ENCODE measurements around the gene SYCE3.

Gene SYCE3

DNA sequence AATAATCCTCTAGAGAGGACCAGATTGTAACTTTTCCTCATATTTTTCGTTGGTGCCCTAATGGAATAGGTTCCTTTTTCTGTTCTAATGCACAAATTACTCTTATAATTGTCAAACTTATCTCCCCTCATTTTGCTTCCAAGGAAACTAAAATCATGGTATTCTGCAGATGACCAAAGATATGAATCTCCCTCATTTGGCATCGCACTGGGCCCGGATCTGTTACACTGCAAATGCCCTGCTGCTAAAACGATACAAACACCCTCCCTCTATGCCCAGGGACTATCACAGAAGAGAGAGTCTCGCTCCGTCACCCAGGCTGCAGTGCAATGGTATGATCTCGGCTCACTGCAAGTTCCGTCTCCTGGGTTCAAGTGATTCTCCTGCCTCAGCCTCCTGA lies 9.4 kb downstream of the SYCE3 start:
- no peak overlapping the region for H3K27ac ChIP-seq
- no peak for TF ChIP-seq CTCF (IDR thresholded peaks at IDR 0.05)
- no peak for TF ChIP-seq ZFX (IDR thresholded peaks at IDR 0.05; ENCODE audit: borderline replicate concordance)

DNA sequence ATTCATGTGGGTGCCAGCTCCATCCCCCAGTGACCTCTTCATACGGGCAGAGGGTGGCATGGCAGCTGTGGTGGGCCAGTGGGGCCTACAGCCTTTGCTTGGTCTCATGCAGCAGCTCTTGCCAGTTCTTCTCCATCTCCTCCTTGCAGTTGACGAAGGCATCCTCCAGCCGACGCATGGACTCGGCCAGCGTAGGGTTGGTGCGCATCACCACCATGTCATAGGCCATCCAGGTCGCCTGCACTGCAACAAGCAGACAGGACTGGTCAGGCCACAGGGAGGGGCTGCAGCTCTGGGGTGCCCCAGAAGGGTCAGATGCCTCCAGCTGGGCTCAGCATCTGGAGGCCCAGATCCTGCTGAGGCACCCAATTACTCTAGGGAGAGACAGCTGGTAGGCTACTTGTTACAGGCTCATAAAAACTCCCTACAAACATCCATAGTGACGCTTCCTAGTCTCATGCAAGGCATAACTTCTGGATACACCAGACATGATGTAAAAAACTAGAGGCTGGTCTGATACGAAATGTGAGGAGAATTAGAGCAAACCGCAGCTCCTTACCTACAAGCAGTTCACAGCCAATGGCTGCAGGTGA lies 11.5 kb downstream of the SYCE3 start:
- no peak overlapping the region for H3K27ac ChIP-seq
- TF ChIP-seq ZFX (IDR thresholded peaks at IDR 0.05; ENCODE audit: borderline replicate concordance): no peak
- no peak for TF ChIP-seq CTCF (IDR thresholded peaks at IDR 0.05)

GRCh38 chr22:50550395-50550794 lies 12.3 kb downstream of the SYCE3 start:
- TF ChIP-seq CTCF (IDR thresholded peaks at IDR 0.05) (no peak), ZFX (IDR thresholded peaks at IDR 0.05; ENCODE audit: borderline replicate concordance) (no peak)
- no peak overlapping the region for H3K27ac ChIP-seq

- TF ChIP-seq ZFX (IDR thresholded peaks at IDR 0.05; ENCODE audit: borderline replicate concordance) (no peak), CTCF (IDR thresholded peaks at IDR 0.05) (no peak)
- no peak overlapping the region for H3K27ac ChIP-seq
Observed at GRCh38 chr22:50548921-50549790, 13.6 kb downstream of the SYCE3 start.

DNA sequence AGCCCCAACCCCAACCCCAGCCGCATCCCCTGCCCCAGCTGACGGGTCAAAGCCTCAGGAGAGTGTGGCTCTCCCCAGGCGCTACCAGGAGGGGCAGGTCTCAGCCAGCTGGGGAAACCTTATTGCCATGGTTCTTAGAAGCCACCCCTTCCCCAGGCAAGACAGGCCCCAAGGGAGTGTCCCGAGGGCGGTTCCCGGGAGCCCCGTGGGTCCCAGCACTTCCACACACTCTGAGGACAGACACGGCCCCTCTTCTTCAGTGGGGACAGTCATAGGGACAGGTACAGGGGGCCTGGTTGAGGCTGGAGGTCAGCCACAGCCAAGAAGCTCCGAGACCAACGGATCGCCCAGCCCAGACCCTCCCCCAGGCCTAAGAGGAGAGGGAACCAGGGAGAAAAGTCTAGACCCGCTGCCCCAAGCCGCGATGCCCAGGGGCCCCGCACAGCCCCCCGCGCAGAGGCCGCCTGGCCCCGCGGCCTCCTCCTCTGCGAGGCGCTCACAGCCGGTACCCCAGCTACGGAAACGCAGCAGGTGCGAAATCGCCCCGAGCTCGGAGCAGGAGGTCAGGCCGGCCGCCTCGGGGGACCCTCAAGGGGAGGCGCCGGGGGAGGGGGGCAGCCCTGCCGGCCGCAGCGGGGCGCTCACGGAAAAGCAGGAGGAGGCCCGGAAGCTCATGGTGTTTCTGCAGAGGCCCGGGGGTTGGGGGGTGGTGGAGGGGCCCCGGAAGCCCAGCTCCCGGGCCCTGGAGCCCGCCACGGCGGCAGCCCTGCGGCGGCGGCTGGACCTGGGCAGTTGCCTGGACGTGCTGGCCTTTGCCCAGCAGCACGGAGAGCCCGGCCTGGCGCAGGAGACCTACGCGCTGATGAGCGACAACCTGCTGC lies 14.4 kb downstream of the SYCE3 start:
- H3K27ac ChIP-seq: no peak overlapping the region
- TF ChIP-seq ZFX (IDR thresholded peaks at IDR 0.05; ENCODE audit: borderline replicate concordance) (no peak), CTCF (IDR thresholded peaks at IDR 0.05) (no peak)

DNA sequence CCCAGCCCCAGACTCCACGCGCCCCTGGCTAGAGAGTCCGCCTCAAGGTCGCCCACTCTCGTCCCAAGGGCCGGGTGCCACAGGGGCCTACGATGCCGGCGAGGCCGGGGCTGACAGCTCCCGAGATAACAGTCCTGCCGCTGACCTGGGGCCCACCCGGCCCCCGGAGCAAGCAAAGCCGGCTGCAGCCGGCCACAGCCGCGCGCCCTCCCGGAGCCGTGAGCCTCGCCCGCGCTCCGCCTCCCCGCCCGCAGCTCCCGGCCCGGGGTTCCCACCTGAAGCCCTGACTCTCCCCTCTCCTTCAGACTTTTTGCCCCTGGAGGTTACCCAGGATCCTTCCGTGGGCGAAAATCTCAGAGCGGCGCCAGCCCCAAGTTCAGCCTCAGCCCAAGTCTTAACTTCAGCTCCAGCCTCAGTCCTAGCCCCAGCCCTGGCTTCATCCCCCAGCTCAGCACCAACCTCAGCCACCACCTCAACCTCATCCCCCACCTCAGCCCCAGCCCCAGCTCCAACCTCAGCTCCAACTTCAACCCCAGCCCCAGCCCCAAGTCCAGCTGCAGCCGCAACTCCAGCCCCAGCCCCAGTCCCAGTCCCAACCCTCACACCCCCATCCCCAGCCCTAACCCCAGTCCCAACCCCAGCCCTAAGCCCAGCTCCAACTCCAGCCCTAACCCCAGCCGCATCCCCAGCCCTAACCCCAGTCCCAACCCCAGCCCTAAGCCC lies 15.3 kb downstream of the SYCE3 start:
- no peak overlapping the region for H3K27ac ChIP-seq
- TF ChIP-seq CTCF (IDR thresholded peaks at IDR 0.05) (no peak), ZFX (IDR thresholded peaks at IDR 0.05; ENCODE audit: borderline replicate concordance) (no peak)
